HepG2 (cell line): ENCODE results near the gene ODAD4. TPM values are rescaled to one million over a fixed set of nuclear protein-coding genes. Genes with fewer than 3 reads are reported as not detected.

ENCODE experiments used
- ATAC-seq: fragments of 200-7000 bp; cut with Tn5 transposase; 3 replicates; pipeline ENCODE4 v1.9.1; 2020; ENCODE audit warnings: mild to moderate bottlenecking, moderate library complexity
- BruUV-seq: library from RNA; stranded (reverse); fragments of 400-500 nt; replicated peaks from 2 replicates; lab custom pipeline; 2021; lab: Mats Ljungman, UMichigan
- CTCF ChIA-PET: fragments of 300-600 bp; formaldehyde crosslinking; extraction: SDS; loops from one replicate; lab custom pipeline; 2021; ENCODE audit warnings: low total read pairs, inconsistent platforms, low intra/inter-chr PET ratio; lab: Yijun Ruan, JAX
- POLR2A ChIA-PET: fragments of 350-600 bp; sonication (Branson Sonifier 250); formaldehyde crosslinking; loops from one replicate; lab custom pipeline; 2020; ENCODE audit warnings: antibody characterized with exemption, inconsistent platforms; lab: Yijun Ruan, JAX
- DNase-seq: peaks from one replicate; pipeline ENCODE4 v3.0.0-alpha.2; 2015; ENCODE audit warnings: low spot score
- FAIRE-seq: peaks from 3 replicates; lab custom pipeline; 2011; peaks lifted over from hg19 to GRCh38; lab: Jason Lieb, UNC
- H2AFZ ChIP-seq: one replicate; pipeline ENCODE4 v1.6.1; 2011; ENCODE audit warnings: low read length, inconsistent platforms
- H3K27ac ChIP-seq: fragments of 300-600 bp; 3 replicates; pipeline ENCODE4 v1.8.0; 2011; ENCODE audit warnings: mixed run types, mild to moderate bottlenecking, mixed read lengths, low read length, inconsistent platforms; ENCODE audit not compliant: insufficient read depth; ENCODE audit errors: extremely low read length
- H3K27me3 ChIP-seq, 2 experiments: fragments of 200-600 bp in 1 of 2; 2 replicates in 1 of 2; 3 replicates in 1 of 2; pipeline versions ENCODE4 v1.6.0 to v1.8.0; 2011; ENCODE audit warnings: low read length in 2 of 2, mild to moderate bottlenecking in 2 of 2, moderate library complexity in 2 of 2, inconsistent platforms in 1 of 2; ENCODE audit not compliant: insufficient read depth in 2 of 2, control insufficient read depth in 1 of 2
- H3K36me3 ChIP-seq, 2 experiments: fragments of 200-600 bp in 1 of 2; replicated peaks in 1 of 2; 2 replicates in 1 of 2; 3 replicates in 1 of 2; pipeline versions ENCODE4 v1.5.1 to v1.8.0; 2011; ENCODE audit warnings: low read length in 2 of 2, inconsistent platforms in 1 of 2; ENCODE audit not compliant: insufficient read depth in 2 of 2, control insufficient read depth in 1 of 2
- H3K4me1 ChIP-seq: 2 replicates; pipeline ENCODE4 v1.5.1; 2012; ENCODE audit warnings: low read length, inconsistent platforms; ENCODE audit not compliant: insufficient read depth
- H3K4me2 ChIP-seq: 2 replicates; pipeline ENCODE4 v1.6.0; 2011; ENCODE audit warnings: low read depth, low read length, inconsistent platforms
- H3K4me3 ChIP-seq, 3 experiments: fragments of 200-600 bp in 1 of 3; sonication (generic), shearing (Covaris generic) in 1 of 3; replicated peaks in 1 of 3; 2 replicates each; pipeline ENCODE4 v1.5.1; 2011 to 2016; ENCODE audit warnings: low read length in 3 of 3, inconsistent platforms in 2 of 3, low read depth in 2 of 3, mild to moderate bottlenecking in 2 of 3, control low read depth in 1 of 3, mixed read lengths in 1 of 3; ENCODE audit not compliant: insufficient read depth in 1 of 3
- H3K79me2 ChIP-seq: one replicate; pipeline ENCODE4 v1.6.1; 2011; ENCODE audit warnings: low read length, inconsistent platforms; ENCODE audit not compliant: insufficient read depth
- H3K9ac ChIP-seq: 2 replicates; pipeline ENCODE4 v1.6.0; 2011; ENCODE audit warnings: mild to moderate bottlenecking, low read depth, low read length, inconsistent platforms; ENCODE audit not compliant: insufficient read depth
- H3K9me3 ChIP-seq: 2 replicates; pipeline ENCODE4 v1.5.1; 2012; ENCODE audit warnings: mild to moderate bottlenecking, low read length
- H4K20me1 ChIP-seq: 2 replicates; pipeline ENCODE4 v1.6.0; 2011; ENCODE audit warnings: inconsistent platforms, mild to moderate bottlenecking, low read length, moderate library complexity; ENCODE audit not compliant: insufficient read depth
- E2F1 ChIP-seq: sonication (generic); formaldehyde crosslinking; IDR thresholded peaks from 2 replicates; pipeline ENCODE4 v1.5.0; 2020; ENCODE audit warnings: missing genetic modification reagents
- E2F5 ChIP-seq: sonication (generic); formaldehyde crosslinking; conservative IDR thresholded peaks from 2 replicates; pipeline ENCODE4 v1.4.0; 2020; ENCODE audit warnings: missing genetic modification reagents
- KLF16 ChIP-seq, 2 experiments: sonication (generic) in 1 of 2; formaldehyde crosslinking in 1 of 2; IDR thresholded peaks; 2 replicates each; pipeline versions ENCODE4 v1.6.1 to v1.8.0; 2016 to 2023; ENCODE audit warnings: missing genetic modification reagents in 2 of 2, missing compliant biosample characterization in 1 of 2
- MAFG ChIP-seq: sonication (generic); formaldehyde crosslinking; IDR thresholded peaks from 2 replicates; pipeline ENCODE4 v1.5.1; 2020; ENCODE audit warnings: mild to moderate bottlenecking, missing genetic modification reagents
- SIN3B ChIP-seq: fragments of 150-350 bp; IDR thresholded peaks from 2 replicates; pipeline ENCODE4 v1.6.1; 2014; ENCODE audit warnings: low read length
- SNAPC2 ChIP-seq: sonication (generic); formaldehyde crosslinking; IDR thresholded peaks from 2 replicates; pipeline ENCODE4 v1.8.1; 2022; ENCODE audit warnings: mild to moderate bottlenecking, missing genetic modification reagents
- TAF15 ChIP-seq: fragments of 200-400 bp; formaldehyde crosslinking; IDR thresholded peaks from one replicate; pipeline ENCODE4 v1.6.1; 2018; ENCODE audit warnings: mild to moderate bottlenecking, low read depth, low read length; ENCODE audit not compliant: poor library complexity, severe bottlenecking
- ZFP82 ChIP-seq: sonication (generic); formaldehyde crosslinking; IDR thresholded peaks from 2 replicates; pipeline ENCODE4 v1.5.1; 2020; ENCODE audit warnings: mild to moderate bottlenecking, missing genetic modification reagents, borderline replicate concordance
- ZNF138 ChIP-seq: sonication (generic); formaldehyde crosslinking; IDR thresholded peaks from 2 replicates; pipeline ENCODE4 v1.5.0; 2020; ENCODE audit warnings: mild to moderate bottlenecking, low read depth, missing genetic modification reagents
- ZNF414 ChIP-seq: sonication (generic); formaldehyde crosslinking; IDR thresholded peaks from 2 replicates; pipeline ENCODE4 v1.5.0; 2020; ENCODE audit warnings: missing genetic modification reagents
- ZSCAN20 ChIP-seq: sonication (generic); formaldehyde crosslinking; IDR thresholded peaks from 2 replicates; pipeline ENCODE4 v1.4.0; 2020; ENCODE audit warnings: missing genetic modification reagents, mild to moderate bottlenecking, borderline replicate concordance
- WGBS: methylation state at CpG from one replicate; pipeline ENCODE4 v1.1.6; 2017; ENCODE audit warnings: low lambda C conversion rate; 5-methylcytosine and 5-hydroxymethylcytosine counted together
- in situ Hi-C: cut with HindIII; loops from 2 replicates; pipeline ENCODE4 v1.10.0; 2017; ENCODE audit warnings: low pct_unique_long_range_greater_than_20kb; ENCODE audit not compliant: extremely low pct_ligation_motif_present
- intact Hi-C: fragments of 100-400 bp; cut with micrococcal nuclease; formaldehyde crosslinking; loops from one replicate; pipeline ENCODE4 v1.10.0; 2022; ENCODE audit not compliant: unreplicated experiment
- polyA plus RNA-seq, 8 experiments: library from polyadenylated mRNA; depleted of rRNA in 3 of 8; stranded (reverse) in 7 of 8; unstranded in 1 of 8; fragments of >200 nt; fragmentation: Illumina TruSeq in 4 of 8; extraction: Trizol in 4 of 8; gene quantifications; 2 replicates each; pipeline versions ENCODE4 v1.2.1 to v1.2.3, GENCODE V29; 2011 to 2016; ENCODE audit warnings: low read depth in 4 of 8, missing spikeins in 1 of 8, mixed read lengths in 1 of 8; ENCODE audit not compliant: insufficient read depth in 1 of 8
- total RNA-seq, 5 experiments: library from RNA; depleted of rRNA; stranded (reverse); fragments of >200 nt; fragmentation: Illumina TruSeq; extraction: Trizol; gene quantifications; 2 replicates each; pipeline ENCODE4 v1.2.3, GENCODE V29; 2016; ENCODE audit warnings: low read depth in 1 of 5
- TF ChIP-seq, protein P1 (sequence below): sonication (generic); formaldehyde crosslinking; IDR thresholded peaks from 2 replicates; pipeline ENCODE4 v1.8.0; 2022; ENCODE audit warnings: missing genetic modification reagents, mild to moderate bottlenecking, moderate library complexity, borderline replicate concordance
- TF ChIP-seq, protein P2 (sequence below): sonication (generic); formaldehyde crosslinking; IDR thresholded peaks from 2 replicates; pipeline ENCODE4 v1.5.0; 2020; ENCODE audit warnings: mild to moderate bottlenecking, missing genetic modification reagents

ODAD4 gene
- total and polyA plus RNA-seq, 2 of the 13 experiments (the other 11 are each of a cell fraction or from before 2014, with no cell fraction given): 0.48 to 0.53 TPM

DNA sequence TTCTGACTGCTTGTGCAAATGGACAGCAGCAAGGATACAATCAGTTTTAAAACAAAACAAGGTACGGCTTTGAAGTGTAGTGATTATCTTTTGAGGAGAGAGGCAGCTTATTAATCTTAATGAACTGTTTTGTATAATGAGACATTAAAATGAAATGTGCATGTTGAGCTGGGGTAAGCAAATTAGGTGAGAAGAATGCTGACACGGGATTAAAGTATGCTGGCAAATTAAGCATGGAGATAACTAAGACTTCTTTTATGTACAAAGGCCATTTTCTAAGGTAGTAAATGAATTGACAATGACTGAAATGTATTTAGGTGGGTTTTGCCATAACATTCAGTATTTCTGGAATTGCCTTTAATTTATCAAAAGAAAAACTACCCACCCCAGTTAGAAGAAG is 68.1 kb downstream of the ODAD4 start (continued):
- TF ChIP-seq E2F1 (CRISPR knock-in tag): no peak
- TF ChIP-seq TAF15: no peak
- TF ChIP-seq, protein P1, sequence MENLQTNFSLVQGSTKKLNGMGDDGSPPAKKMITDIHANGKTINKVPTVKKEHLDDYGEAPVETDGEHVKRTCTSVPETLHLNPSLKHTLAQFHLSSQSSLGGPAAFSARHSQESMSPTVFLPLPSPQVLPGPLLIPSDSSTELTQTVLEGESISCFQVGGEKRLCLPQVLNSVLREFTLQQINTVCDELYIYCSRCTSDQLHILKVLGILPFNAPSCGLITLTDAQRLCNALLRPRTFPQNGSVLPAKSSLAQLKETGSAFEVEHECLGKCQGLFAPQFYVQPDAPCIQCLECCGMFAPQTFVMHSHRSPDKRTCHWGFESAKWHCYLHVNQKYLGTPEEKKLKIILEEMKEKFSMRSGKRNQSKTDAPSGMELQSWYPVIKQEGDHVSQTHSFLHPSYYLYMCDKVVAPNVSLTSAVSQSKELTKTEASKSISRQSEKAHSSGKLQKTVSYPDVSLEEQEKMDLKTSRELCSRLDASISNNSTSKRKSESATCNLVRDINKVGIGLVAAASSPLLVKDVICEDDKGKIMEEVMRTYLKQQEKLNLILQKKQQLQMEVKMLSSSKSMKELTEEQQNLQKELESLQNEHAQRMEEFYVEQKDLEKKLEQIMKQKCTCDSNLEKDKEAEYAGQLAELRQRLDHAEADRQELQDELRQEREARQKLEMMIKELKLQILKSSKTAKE (CRISPR knock-in tag): no peak
- TF ChIP-seq ZFP82: no peak
- no peak for TF ChIP-seq ZSCAN20 (CRISPR knock-in tag)
- TF ChIP-seq, all 625 proteins: peak for 2

DNA sequence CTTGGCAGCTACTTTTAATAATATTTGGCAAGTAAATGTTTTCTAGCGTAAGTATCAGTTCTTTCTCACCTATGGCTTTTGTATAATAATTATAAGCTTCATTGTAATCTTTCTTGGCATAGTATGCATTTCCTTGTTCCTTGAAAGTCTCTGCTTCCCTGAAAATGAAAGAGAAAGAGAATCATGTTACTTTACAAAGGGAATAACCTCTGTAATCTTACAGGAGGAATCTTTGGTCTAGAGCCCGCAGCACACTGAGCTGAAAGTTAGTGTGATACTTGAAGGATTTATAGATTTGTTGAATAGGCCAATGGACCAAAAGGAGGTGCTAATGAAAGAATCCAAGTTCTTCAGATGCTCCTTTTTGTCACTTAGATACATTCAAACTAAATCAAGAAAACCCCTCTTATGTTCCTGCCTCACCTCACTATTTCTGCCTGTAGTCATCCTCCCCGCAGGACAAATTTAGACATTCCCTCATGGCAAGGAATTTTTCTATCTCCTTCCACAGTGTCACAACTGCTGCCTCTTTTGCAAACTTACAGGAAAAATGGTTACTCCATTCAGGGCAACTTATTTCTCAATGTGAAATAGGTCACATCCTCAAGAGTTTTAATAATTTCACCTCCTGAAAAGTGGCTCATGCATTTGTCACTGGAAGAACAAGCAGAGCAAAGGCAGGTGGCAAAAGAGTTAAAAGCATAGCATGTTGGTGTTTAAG is 70.2 kb downstream of the ODAD4 start:
- TF ChIP-seq SNAPC2 (CRISPR knock-in tag): no peak
- no peak for TF ChIP-seq KLF16 (CRISPR knock-in tag; IDR thresholded peaks at IDR 0.05)
- no peak for TF ChIP-seq ZNF414
- TF ChIP-seq MAFG (CRISPR knock-in tag): no peak
- TF ChIP-seq ZNF138 (CRISPR knock-in tag): no peak
- no peak for TF ChIP-seq E2F5 (CRISPR knock-in tag)
- no peak for TF ChIP-seq SIN3B
- TF ChIP-seq, protein P2, sequence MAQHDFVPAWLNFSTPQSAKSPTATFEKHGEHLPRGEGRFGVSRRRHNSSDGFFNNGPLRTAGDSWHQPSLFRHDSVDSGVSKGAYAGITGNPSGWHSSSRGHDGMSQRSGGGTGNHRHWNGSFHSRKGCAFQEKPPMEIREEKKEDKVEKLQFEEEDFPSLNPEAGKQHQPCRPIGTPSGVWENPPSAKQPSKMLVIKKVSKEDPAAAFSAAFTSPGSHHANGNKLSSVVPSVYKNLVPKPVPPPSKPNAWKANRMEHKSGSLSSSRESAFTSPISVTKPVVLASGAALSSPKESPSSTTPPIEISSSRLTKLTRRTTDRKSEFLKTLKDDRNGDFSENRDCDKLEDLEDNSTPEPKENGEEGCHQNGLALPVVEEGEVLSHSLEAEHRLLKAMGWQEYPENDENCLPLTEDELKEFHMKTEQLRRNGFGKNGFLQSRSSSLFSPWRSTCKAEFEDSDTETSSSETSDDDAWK (CRISPR knock-in tag): no peak
- Histone ChIP-seq H3K27me3 (no peaks in the 10 kb centered on the region), H3K4me1 (peaks cover 40% of the 10 kb centered on the region), H4K20me1 (peaks cover 9% of the 10 kb centered on the region), H3K36me3 (peaks cover 33 to 62% of the 10 kb centered on the region in 2 experiments), H3K4me3 (no peak overlapping the region), H3K27ac (no peak overlapping the region), H3K4me2 (no peak overlapping the region), H3K9me3 (no peaks in the 10 kb centered on the region), H3K9ac (no peak overlapping the region), H3K79me2 (peaks cover 51% of the 10 kb centered on the region), H2AFZ (no peak overlapping the region)
- CTCF ChIA-PET: no interaction called here
- intact Hi-C loops (no loop called here), in situ Hi-C loops (no loop called here)
- POLR2A ChIA-PET: interaction anchor here (0.5 kb wide), 1 partner anchor 17 kb away, joined by 3 read pairs; no protein-coding TSS in a partner anchor
- ATAC-seq (no peak), FAIRE-seq (no peak), DNase-seq (no peak)
- BruUV-seq: no TSS peak
- WGBS: 96% methylated on average over 3 of the region's 3 CpGs
